Regular cardiac myocyte (primary cell): Measurements from ENCODE around the gene HEMGN. TPM values are rescaled to one million over a fixed set of nuclear protein-coding genes. Genes with fewer than 3 reads are reported as not detected.

ENCODE experiments used
- total RNA-seq: library from RNA; depleted of rRNA; stranded (reverse); fragments of >200 nt; gene quantifications from 2 replicates; pipeline ENCODE4 v1.2.3, GENCODE V29; 2014

HEMGN gene, protein sequence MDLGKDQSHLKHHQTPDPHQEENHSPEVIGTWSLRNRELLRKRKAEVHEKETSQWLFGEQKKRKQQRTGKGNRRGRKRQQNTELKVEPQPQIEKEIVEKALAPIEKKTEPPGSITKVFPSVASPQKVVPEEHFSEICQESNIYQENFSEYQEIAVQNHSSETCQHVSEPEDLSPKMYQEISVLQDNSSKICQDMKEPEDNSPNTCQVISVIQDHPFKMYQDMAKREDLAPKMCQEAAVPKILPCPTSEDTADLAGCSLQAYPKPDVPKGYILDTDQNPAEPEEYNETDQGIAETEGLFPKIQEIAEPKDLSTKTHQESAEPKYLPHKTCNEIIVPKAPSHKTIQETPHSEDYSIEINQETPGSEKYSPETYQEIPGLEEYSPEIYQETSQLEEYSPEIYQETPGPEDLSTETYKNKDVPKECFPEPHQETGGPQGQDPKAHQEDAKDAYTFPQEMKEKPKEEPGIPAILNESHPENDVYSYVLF
- not detected in 2 replicates for total RNA-seq

DNA sequence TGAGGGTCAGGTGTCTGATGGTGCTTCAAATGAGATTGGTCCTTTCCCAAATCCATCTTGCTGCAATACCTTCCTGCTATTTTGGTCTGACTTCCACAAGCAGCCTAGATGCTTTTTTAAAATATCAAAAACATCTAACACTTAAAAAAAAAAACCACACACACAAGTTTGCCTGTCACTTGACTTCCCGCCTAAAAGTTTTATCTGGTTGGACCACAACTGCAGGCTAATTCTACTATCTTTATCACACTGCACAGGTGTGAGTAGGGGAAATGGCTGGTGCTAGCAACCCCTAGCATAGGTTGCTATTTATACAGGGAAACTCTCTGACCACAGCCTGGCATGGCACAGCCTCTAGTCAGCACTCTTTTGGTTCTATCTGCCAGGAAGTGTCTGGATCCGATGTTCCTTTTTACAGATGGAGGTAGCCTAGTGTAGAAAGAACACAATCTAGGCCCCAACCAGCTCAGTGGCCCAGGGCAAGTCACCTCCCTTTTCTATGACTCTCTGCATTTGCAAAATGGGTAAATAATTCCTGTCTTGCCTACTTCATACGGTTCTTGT lies at the start of gene HEMGN:
Gene HEMGN, minus strand, starts transcription at position 92 of the 564 bp plus-strand sequence. Its CDS starts 36 bp downstream, at position 56.

DNA sequence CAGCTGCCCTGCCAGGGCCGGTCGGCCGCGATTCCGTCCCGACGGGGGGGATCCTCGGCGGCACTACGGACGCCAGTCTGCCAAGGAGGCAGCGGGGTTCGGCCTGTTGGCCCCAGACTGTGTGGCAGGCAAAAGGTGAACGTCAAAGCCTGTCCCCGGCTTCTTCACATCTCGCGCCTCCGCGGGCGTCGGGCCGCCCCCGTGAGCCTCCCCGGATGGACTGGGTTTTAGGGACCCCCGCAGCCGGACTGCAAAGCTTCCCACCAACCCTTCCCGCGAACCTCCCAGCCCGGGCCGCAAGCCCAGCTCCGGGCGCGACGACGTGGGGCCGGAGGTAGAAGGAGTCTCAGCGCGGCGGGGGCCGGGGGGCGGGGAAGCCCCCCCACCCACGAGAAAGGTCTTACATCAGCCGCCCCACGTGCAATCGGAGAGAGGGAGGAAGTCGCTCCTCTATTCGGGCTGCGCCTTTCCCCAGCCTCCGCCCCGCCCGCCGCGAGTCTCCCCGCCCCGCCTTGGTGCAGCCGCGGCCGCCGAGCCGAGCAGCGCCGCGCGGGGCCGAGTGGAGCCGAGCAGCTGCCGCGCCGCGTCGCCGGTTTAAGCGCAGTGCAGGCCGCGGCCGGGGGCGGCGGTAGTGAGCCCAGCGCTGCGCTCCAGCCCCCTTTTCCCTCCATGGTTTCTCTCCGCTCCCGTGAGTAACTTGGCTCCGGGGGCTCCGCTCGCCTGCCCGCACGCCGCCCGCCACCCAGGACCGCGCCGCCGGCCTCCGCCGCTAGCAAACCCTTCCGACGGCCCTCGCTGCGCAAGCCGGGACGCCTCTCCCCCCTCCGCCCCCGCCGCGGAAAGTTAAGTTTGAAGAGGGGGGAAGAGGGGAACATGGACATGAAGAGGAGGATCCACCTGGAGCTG lies 45.0 kb upstream of the HEMGN start, which contains the start of gene ANP32B:
Gene ANP32B, plus strand, starts transcription at position 659 of the 906 bp plus-strand sequence. Its CDS starts 215 bp downstream, at position 874.

DNA sequence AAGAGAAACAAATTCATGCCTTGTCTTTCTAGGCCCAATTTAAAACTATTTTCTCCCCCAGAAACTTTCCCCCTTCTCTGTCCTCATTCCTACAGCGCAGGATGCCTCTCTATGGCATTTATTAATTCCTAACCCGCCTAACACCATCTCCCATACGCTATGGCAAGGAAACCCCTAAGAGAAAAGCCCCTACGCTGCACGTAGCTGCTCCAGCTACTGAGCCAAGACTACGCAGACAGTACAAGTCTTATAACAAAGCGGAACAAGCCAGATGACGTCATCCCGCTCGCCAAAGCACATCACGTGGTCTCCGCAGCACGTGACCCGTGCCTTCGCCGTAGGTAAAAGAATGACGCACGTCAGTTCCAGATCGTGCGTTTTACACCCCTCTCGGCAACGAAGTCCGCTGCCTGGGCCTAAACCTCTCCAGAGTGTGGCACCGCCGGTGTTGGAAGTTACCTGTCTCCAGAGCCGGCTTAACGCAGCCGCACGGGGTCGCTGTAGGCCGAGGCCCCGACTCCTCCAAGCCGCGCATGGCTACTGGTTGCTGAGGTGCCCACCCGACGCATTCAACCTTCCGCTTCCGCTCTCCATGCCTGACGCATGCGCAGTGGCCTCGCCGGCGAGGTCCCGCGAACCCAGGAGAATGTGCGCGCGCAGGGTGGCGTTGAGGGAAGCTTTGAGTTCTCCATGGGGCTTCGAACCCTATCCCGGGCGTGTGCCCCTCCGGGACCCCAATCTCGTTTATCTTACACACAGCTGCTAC lies 15.8 kb downstream of the HEMGN start, which contains the start of gene TRMO:
Gene TRMO, minus strand, starts transcription at position 542 of the 766 bp plus-strand sequence. Its CDS starts 7 bp downstream, at position 535.

Other genes starting within 250 kb of the HEMGN start
- gene XPA, start 240.8 kb downstream of the HEMGN start, total RNA-seq = 4.2 and 4.8 TPM in 2 replicates
- under 0.01 TPM in 2 replicates for gene FOXE1, start 84.9 kb downstream of the HEMGN start, total RNA-seq
- gene TRMO, start 15.7 kb downstream of the HEMGN start, total RNA-seq = 10.7 and 17.3 TPM in 2 replicates
- 4.2 and 14.4 TPM in 2 replicates for gene ANP32B, start 45.2 kb upstream of the HEMGN start, total RNA-seq
- gene NANS, start 118.6 kb upstream of the HEMGN start, total RNA-seq = 64.0 and 164 TPM in 2 replicates
- gene TRIM14, start 181.1 kb upstream of the HEMGN start, total RNA-seq = 1.4 and 3.6 TPM in 2 replicates